ENCODE measurements around the gene KIF6. TPM values are rescaled to one million over a fixed set of nuclear protein-coding genes. Genes with fewer than 3 reads are reported as not detected.

Gene KIF6
- total and polyA plus RNA-seq, 2 of the 8 experiments (the other 6 are each of a cell fraction or from before 2014, with no cell fraction given), result 0.53 to 0.65 TPM

DNA sequence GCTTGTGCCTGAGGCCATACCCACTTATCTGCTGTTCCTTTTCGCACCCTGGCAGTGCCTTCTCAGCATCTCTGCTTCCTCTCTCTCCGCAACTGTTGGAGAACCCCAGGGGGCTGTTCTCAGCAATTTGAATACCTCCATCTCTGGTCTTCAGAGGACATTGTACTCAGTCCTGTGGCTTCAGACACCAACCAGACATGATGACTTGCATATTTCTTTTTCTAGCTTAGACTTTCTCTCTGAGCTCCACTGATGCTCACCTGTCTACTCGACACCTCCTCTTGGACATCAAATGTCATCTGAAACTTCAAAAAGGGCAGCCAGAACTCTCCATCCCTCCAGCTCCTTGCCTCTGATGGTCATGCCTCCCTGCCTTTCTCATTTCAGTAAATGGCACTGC, 383.9 kb downstream of the KIF6 start:
- WGBS, 2 experiments (ENCODE audit: extremely low coverage in 1 of 2, insufficient coverage in 1 of 2, insufficient read length in 1 of 2, insufficient replicate concordance in 2 of 2, low coverage in 1 of 2, low lambda C conversion rate in 2 of 2, missing lambda C conversion rate in 1 of 2), result 83% methylated on average over 3 of the region's 3 CpGs; no CpG with 5 or more reads in 1 of the 2 experiments

More for the DNA sequence above, 383.9 kb downstream of the KIF6 start:
- H4K20me1 ChIP-seq (replicated peaks in 1 of 2; ENCODE audit: control insufficient read depth in 1 of 2, insufficient read depth in 2 of 2, low read length in 2 of 2), result no peaks in the 10 kb centered on the region
- H3K23me2 ChIP-seq (ENCODE audit: low read depth, low read length), result no peaks in the 10 kb centered on the region
- H3K27me3 ChIP-seq (replicated peaks in 1 of 4; ENCODE audit: control insufficient read depth in 3 of 4, extremely low read depth in 1 of 4, insufficient read depth in 3 of 4, low read length in 3 of 4), result peaks cover 0 to 2% (median 0%) of the 10 kb centered on the region in 4 experiments; a peak in 1 of 7 replicates
- POLR2A ChIA-PET (ENCODE audit: partially characterized antibody), result no interaction called here
- H2BK12ac ChIP-seq (ENCODE audit: low read depth, low read length), result no peak overlapping the region
- H3K9ac ChIP-seq (replicated peaks in 1 of 4; ENCODE audit: extremely low read depth in 1 of 4, low read depth in 3 of 4, low read length in 3 of 4), result no peak overlapping the region
- no peak overlapping the region; the same call in 1 of the 2 replicates for H2BK15ac ChIP-seq (ENCODE audit: low read length)
- no peak overlapping the region for H2AK5ac ChIP-seq (ENCODE audit: low read depth, low read length)
- DNase-seq (ENCODE audit: low read depth in 1 of 2, low spot score in 2 of 2) (no peak), FAIRE-seq (no peak)
- H4K5ac ChIP-seq (ENCODE audit: insufficient read length, low read depth, low read length), result no peak overlapping the region
- no peak overlapping the region for H3K23ac ChIP-seq (ENCODE audit: insufficient read length)
- no peaks in the 10 kb centered on the region for H3K36me3 ChIP-seq (ENCODE audit: control insufficient read depth in 2 of 4, insufficient read depth in 4 of 4, low read length in 3 of 4)
- no peak overlapping the region for H3K4ac ChIP-seq (replicated peaks; ENCODE audit: insufficient read length, low read depth, low read length)
- H3K14ac ChIP-seq (ENCODE audit: insufficient read length), result no peak overlapping the region
- H3K4me1 ChIP-seq (replicated peaks in 1 of 4; ENCODE audit: control insufficient read depth in 3 of 4, insufficient read depth in 4 of 4, low read length in 3 of 4), result peaks cover 3 to 17% (median 10%) of the 10 kb centered on the region in 4 experiments
- H3K79me1 ChIP-seq (ENCODE audit: low read depth, low read length), result no peaks in the 10 kb centered on the region
- no peak overlapping the region for H3K18ac ChIP-seq (ENCODE audit: extremely low read depth, low read length)
- H3K4me2 ChIP-seq (ENCODE audit: insufficient read depth in 1 of 2, low read depth in 2 of 2, low read length in 2 of 2), result no peak overlapping the region
- TF ChIP-seq GABPA (IDR thresholded peaks at IDR 0.05; ENCODE audit: borderline replicate concordance, insufficient read depth, low read length) (no peak), CEBPB (IDR thresholded peaks at IDR 0.05; ENCODE audit: low read depth, low read length) (no peak), BRCA1 (IDR thresholded peaks at IDR 0.05; ENCODE audit: low read depth, low read length) (no peak), BCL11A (IDR thresholded peaks at IDR 0.05; ENCODE audit: low read depth in 2 of 2, low read length in 2 of 2) (no peak), TAF7 (optimal IDR thresholded peaks at IDR 0.05; ENCODE audit: borderline replicate concordance, low read depth, low read length) (no peak), CBX8 (IDR thresholded peaks at IDR 0.05; ENCODE audit: borderline replicate concordance, low read depth, low read length) (no peak)
- H3K4me3 ChIP-seq (ENCODE audit: extremely low read depth in 1 of 4, insufficient read depth in 2 of 4, low read depth in 3 of 4, low read length in 4 of 4), result no peak overlapping the region
- H3K27ac ChIP-seq (ENCODE audit: low read depth, low read length), result no peak overlapping the region
- H4K91ac ChIP-seq (replicated peaks; ENCODE audit: insufficient read length, low read length), result no peak overlapping the region
- no peak overlapping the region for H2AFZ ChIP-seq (ENCODE audit: low read length)
- H3K56ac ChIP-seq (replicated peaks; ENCODE audit: insufficient read length, low read depth, low read length), result no peak overlapping the region
- CTCF ChIA-PET (ENCODE audit: partially characterized antibody), result interaction anchor here (0.7 to 2.4 kb wide), 9 partner anchors 10 to 344 kb away, joined by 3 to 9 read pairs (median 4); partner anchors contain the start of gene KCNK17
- no peak overlapping the region for H2BK20ac ChIP-seq (ENCODE audit: low read length)
- H3K9me3 ChIP-seq (ENCODE audit: insufficient read depth in 2 of 2, low read depth in 1 of 2, low read length in 1 of 2), result no peaks in the 10 kb centered on the region
- H2BK5ac ChIP-seq (ENCODE audit: low read depth, low read length), result 0 out of 2 replicates have a peak overlapping the region, but pooled peaks have one; percentile 27
- no peaks in the 10 kb centered on the region for H3K79me2 ChIP-seq (ENCODE audit: control insufficient read depth in 1 of 2, insufficient read depth in 2 of 2, low read length in 2 of 2)
- H2BK120ac ChIP-seq (replicated peaks; ENCODE audit: low read depth, low read length), result no peak overlapping the region
- no peak overlapping the region for H4K8ac ChIP-seq (ENCODE audit: extremely low read depth, insufficient read depth, low read length)

Data from H1 (cell line).